Sigmoid colon (tissue), 7 donors: ENCODE results near the gene DDO. TPM values are rescaled to one million over a fixed set of nuclear protein-coding genes. Genes with fewer than 3 reads are reported as not detected.

Source experiments
- DNase-seq: peaks from one replicate; pipeline ENCODE4 v3.0.0-alpha.2; 2019
- H3K27ac ChIP-seq, 4 donors: fragments of 200-600 bp; sonication (generic); one replicate each; pipeline ENCODE4 v1.5.1; 2016 to 2019; ENCODE audit warnings: mild to moderate bottlenecking in 1 of 4
- H3K27me3 ChIP-seq, 3 donors: fragments of 200-600 bp; sonication (generic); one replicate each; pipeline ENCODE4 v1.5.1; 2019; ENCODE audit warnings: mild to moderate bottlenecking in 1 of 3
- H3K36me3 ChIP-seq, 4 donors: fragments of 200-600 bp; sonication (generic); one replicate each; pipeline ENCODE4 v1.5.1; 2016 to 2019
- H3K4me1 ChIP-seq, 4 donors: fragments of 200-600 bp; sonication (generic); one replicate each; pipeline ENCODE4 v1.5.1; 2017 to 2019
- H3K4me3 ChIP-seq, 4 donors: fragments of 200-600 bp; sonication (generic); one replicate each; pipeline ENCODE4 v1.5.1; 2017 to 2019; ENCODE audit warnings: mild to moderate bottlenecking in 2 of 4, moderate library complexity in 1 of 4
- H3K9me3 ChIP-seq, 4 donors: fragments of 200-600 bp in 3 of 4; sonication (generic) in 3 of 4; one replicate each; pipeline versions ENCODE4 v1.5.1 to v1.6.1; 2013 to 2019
- EP300 ChIP-seq, 4 donors: sonication (generic); formaldehyde crosslinking; IDR thresholded peaks; one replicate each; pipeline ENCODE4 v1.6.1; 2017; ENCODE audit warnings: antibody characterized with exemption in 4 of 4
- POLR2A ChIP-seq, 2 donors: fragments of 450-650 bp; IDR thresholded peaks; one replicate each; pipeline ENCODE4 v1.6.1; 2016; ENCODE audit warnings: antibody characterized with exemption in 2 of 2, mild to moderate bottlenecking in 2 of 2, moderate library complexity in 2 of 2
- POLR2AphosphoS5 ChIP-seq, 4 donors: sonication (generic); formaldehyde crosslinking; IDR thresholded peaks; one replicate each; pipeline ENCODE4 v1.6.1; 2017; ENCODE audit warnings: antibody characterized with exemption in 4 of 4
- WGBS, 2 donors: extraction: QIAGEN DNeasy Blood & Tissue Kit; methylation state at CpG; one replicate each; pipeline ENCODE4 v1.1.7; 2013; 5-methylcytosine and 5-hydroxymethylcytosine counted together
- intact Hi-C: fragments of 100-400 bp; cut with DNase I; formaldehyde crosslinking; loops from one replicate; pipeline ENCODE4 v1.15.1; 2023
- polyA plus RNA-seq, 3 donors: library from polyadenylated mRNA; stranded (reverse); fragments of 200-250 nt; gene quantifications; one replicate each; pipeline ENCODE4 v1.2.3, GENCODE V29; 2013
- total RNA-seq, 4 donors: library from RNA; depleted of rRNA; stranded (reverse); fragments of >200 nt; gene quantifications; one replicate each; pipeline ENCODE4 v1.1.0, GENCODE V29; 2016
- TF ChIP-seq, protein P1 (sequence below), 4 experiments: fragments of 450-650 bp in 3 of 4; fragments of 200-600 bp in 1 of 4; IDR thresholded peaks; one replicate each; pipeline ENCODE4 v1.5.1; 2016 to 2019; ENCODE audit warnings: antibody characterized with exemption in 4 of 4, mild to moderate bottlenecking in 3 of 4, moderate library complexity in 2 of 4
- donor health status: healthy with polysubstance abuse.
- donor health status: Bipolar disorder and iron deficiency.
- donor health status: healthy.

DDO gene
- total and polyA plus RNA-seq, 7 donors = 0.96 to 3.6 (median 2.2) TPM

DNA sequence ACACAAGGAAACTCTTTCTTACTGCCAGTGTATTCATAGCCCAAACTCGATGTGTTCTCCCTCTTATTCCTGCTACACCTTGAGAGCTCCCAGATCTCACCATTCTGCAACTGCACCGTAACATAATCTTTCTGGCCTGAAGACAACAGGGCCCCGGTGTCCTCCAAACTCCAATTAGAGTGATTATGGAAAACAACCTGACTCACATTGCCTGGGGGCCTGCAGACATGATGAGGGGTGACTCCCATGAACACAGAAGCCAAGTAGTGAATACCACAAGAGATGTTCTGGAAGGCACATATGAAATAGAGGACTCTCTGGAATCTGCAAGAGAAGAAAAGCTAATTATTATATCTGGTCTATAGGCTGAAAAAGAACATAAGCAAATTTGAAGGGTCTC lies 41.3 kb upstream of the DDO start:
- H3K4me1 ChIP-seq = no peaks in the 10 kb centered on the region
- H3K4me3 ChIP-seq = no peak overlapping the region
- TF ChIP-seq EP300 (IDR thresholded peaks at IDR 0.05) (no peak), POLR2AphosphoS5 (IDR thresholded peaks at IDR 0.05) (no peak), POLR2A (IDR thresholded peaks at IDR 0.05) (no peak)
- TF ChIP-seq, protein P1, sequence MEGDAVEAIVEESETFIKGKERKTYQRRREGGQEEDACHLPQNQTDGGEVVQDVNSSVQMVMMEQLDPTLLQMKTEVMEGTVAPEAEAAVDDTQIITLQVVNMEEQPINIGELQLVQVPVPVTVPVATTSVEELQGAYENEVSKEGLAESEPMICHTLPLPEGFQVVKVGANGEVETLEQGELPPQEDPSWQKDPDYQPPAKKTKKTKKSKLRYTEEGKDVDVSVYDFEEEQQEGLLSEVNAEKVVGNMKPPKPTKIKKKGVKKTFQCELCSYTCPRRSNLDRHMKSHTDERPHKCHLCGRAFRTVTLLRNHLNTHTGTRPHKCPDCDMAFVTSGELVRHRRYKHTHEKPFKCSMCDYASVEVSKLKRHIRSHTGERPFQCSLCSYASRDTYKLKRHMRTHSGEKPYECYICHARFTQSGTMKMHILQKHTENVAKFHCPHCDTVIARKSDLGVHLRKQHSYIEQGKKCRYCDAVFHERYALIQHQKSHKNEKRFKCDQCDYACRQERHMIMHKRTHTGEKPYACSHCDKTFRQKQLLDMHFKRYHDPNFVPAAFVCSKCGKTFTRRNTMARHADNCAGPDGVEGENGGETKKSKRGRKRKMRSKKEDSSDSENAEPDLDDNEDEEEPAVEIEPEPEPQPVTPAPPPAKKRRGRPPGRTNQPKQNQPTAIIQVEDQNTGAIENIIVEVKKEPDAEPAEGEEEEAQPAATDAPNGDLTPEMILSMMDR (IDR thresholded peaks at IDR 0.05) = no peak
- H3K27ac ChIP-seq = no peak overlapping the region
- no peaks in the 10 kb centered on the region for H3K27me3 ChIP-seq
- 90 to 91% methylated on average over 3 of the region's 3 CpGs for WGBS, 2 donors
- DNase-seq = no peak
- intact Hi-C loops = no loop called here
- H3K36me3 ChIP-seq = no peaks in the 10 kb centered on the region
- H3K9me3 ChIP-seq = peaks cover 0 to under 1% (median 0%) of the 10 kb centered on the region in 4 donors

DNA sequence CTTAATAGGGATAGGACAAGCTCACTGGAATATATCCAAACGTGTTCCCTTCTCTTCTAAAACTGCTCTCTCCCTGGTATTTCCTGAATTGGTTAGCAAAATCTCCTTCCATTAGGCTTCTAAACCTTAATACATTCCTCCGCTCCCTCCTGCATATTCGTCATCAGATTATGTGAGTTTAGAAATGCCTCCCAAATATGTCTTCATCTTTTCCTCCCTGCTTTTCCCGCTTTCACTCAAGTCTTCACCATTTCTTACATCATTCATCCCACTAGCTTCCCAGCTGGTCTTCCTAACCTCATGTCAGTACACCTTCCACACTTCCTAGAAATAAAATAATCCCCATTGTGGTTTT lies 34.1 kb upstream of the DDO start:
- Histone ChIP-seq H3K27ac (no peak overlapping the region), H3K4me3 (no peak overlapping the region), H3K4me1 (no peaks in the 10 kb centered on the region), H3K9me3 (no peaks in the 10 kb centered on the region), H3K36me3 (no peaks in the 10 kb centered on the region), H3K27me3 (no peaks in the 10 kb centered on the region)
- no peak for DNase-seq
- WGBS, 2 donors = 87 to 88% methylated on average over 4 of the region's 4 CpGs
- TF ChIP-seq POLR2A (IDR thresholded peaks at IDR 0.05) (no peak), EP300 (IDR thresholded peaks at IDR 0.05) (no peak), POLR2AphosphoS5 (IDR thresholded peaks at IDR 0.05) (no peak)
- TF ChIP-seq, protein P1 (IDR thresholded peaks at IDR 0.05) = no peak
- intact Hi-C loops = no loop called here

DNA sequence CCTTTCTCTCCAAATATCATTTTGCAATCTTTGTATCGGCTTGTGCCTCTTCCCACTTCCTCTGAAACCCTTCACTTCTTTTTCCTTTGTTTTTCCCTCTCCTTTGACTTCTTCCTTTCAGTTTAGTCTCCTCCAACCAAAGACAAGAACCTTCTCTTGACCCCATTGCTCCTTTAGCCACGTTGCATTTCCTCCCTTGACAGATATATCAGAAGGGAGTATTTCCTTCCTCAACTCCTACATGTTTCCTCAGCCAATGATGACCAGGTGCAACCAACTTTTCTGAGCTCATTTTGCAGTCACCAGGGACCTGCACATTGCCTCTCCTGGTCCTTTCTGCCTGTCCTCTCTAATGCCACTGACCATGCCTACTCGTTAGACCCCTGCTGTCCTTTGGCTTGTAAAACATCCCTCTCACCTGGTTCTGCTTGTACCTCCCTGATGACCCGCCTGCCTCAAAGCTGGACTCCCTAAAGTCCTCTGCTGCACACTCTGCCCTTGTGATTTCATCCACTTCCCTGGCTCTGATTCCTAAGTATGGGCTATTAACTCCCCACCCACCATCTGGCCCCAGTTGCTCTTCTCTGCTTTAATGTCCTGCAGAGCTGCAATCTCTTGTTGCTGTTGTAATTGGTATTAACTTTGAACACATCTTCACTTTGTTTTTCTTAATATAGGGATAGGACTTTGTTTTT lies 33.6 kb upstream of the DDO start:
- Histone ChIP-seq H3K4me1 (no peaks in the 10 kb centered on the region), H3K9me3 (no peaks in the 10 kb centered on the region), H3K36me3 (no peaks in the 10 kb centered on the region), H3K27ac (no peak overlapping the region), H3K27me3 (no peaks in the 10 kb centered on the region), H3K4me3 (no peak overlapping the region)
- intact Hi-C loops = no loop called here
- 55 to 61% methylated on average over 4 of the region's 4 CpGs for WGBS, 2 donors
- TF ChIP-seq POLR2A (IDR thresholded peaks at IDR 0.05) (no peak), EP300 (IDR thresholded peaks at IDR 0.05) (no peak), POLR2AphosphoS5 (IDR thresholded peaks at IDR 0.05) (no peak)
- TF ChIP-seq, protein P1 (IDR thresholded peaks at IDR 0.05) = no peak
- no peak for DNase-seq

DNA sequence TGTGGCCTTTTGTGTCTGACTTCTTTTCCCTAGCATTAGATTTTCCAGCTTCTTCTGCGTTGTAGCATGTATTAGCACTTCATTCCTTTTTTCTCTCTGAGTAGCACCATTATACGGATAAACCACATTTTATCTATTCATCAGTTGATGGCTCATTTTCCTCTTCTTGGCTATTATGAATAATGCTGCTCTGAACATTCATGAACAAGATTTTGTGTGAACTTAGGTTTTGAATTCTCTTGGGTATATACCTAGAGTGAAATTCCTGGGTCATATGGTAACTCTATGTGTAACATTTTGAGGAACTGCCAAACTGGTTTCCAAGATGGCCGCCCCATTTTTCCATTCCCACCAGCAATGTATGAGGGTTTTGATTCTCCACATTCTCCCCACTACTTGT lies 32.4 kb upstream of the DDO start:
- TF ChIP-seq, protein P1 (IDR thresholded peaks at IDR 0.05) = no peak
- TF ChIP-seq POLR2AphosphoS5 (IDR thresholded peaks at IDR 0.05) (no peak), POLR2A (IDR thresholded peaks at IDR 0.05) (no peak), EP300 (IDR thresholded peaks at IDR 0.05) (no peak)
- Histone ChIP-seq H3K27me3 (no peaks in the 10 kb centered on the region), H3K36me3 (no peaks in the 10 kb centered on the region), H3K9me3 (no peaks in the 10 kb centered on the region), H3K4me3 (no peak overlapping the region), H3K4me1 (no peaks in the 10 kb centered on the region), H3K27ac (no peak overlapping the region)
- WGBS, 2 donors = 95 to 96% methylated on average over 3 of the region's 3 CpGs
- intact Hi-C loops = no loop called here
- no peak for DNase-seq

DNA sequence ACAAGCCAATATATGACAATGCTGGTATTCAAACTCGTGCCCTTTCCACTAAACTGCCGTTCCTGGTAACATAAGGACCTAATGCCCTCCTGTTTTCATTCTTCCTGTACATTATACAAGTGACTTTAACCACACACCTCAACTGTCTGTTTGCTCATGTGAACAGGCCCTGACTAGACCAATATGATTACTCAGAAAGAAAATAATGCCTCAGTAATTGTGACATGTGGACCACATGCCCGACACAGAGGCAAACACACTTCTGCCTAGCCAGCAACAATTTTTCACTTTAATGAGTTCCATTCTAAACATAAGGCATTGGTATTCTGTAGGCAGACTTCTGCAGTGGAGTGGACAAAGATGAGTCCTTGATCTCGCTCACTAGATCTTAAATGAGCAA lies 31.0 kb upstream of the DDO start:
- intact Hi-C loops = no loop called here
- no peaks in the 10 kb centered on the region for H3K9me3 ChIP-seq
- WGBS, 2 donors = 71 to 74% methylated on average over 4 of the region's 4 CpGs
- no peak for DNase-seq
- H3K36me3 ChIP-seq = no peaks in the 10 kb centered on the region
- H3K4me3 ChIP-seq = no peak overlapping the region
- H3K27me3 ChIP-seq = no peaks in the 10 kb centered on the region
- H3K4me1 ChIP-seq = no peaks in the 10 kb centered on the region
- TF ChIP-seq, protein P1 (IDR thresholded peaks at IDR 0.05) = no peak
- no peak for TF ChIP-seq EP300 (IDR thresholded peaks at IDR 0.05)
- TF ChIP-seq POLR2A (IDR thresholded peaks at IDR 0.05) = no peak
- TF ChIP-seq POLR2AphosphoS5 (IDR thresholded peaks at IDR 0.05) = no peak
- H3K27ac ChIP-seq = no peak overlapping the region
